ENCODE measurements around the gene CYP19A1.

CYP19A1 gene

DNA sequence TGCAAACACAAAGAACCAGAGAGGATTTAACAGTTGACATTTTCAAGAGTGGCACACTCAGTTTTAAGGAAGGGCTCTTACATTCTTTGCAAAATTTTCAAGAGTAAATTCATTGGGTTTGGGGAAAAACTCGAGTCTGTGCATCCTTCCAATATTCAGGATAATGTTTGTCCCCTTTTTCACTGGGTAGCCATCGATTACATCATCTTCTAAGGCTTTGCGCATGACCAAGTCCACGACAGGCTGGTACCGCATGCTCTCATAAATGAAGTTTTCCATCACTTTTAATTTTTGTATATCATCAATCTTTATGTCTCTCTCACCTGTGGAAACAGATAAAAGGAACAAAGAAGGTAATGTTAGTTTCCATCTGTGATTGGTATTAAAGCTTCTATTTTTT lies 126.2 kb downstream of the CYP19A1 start:
- Histone ChIP-seq H3K9me2 (ENCODE audit: low read depth, low read length) (no peaks in the 10 kb centered on the region), H3K9ac (ENCODE audit: low read length) (no peak overlapping the region), H3K4me1 (ENCODE audit: insufficient read depth, low read length, severe bottlenecking) (no peaks in the 10 kb centered on the region), H4K20me1 (ENCODE audit: insufficient read depth, low read length) (no peaks in the 10 kb centered on the region), H3K4me3 (ENCODE audit: low read depth, low read length, poor library complexity, severe bottlenecking) (no peak overlapping the region), H2AFZ (ENCODE audit: low read length) (no peak overlapping the region), H3K79me2 (ENCODE audit: insufficient read depth, low read length) (no peaks in the 10 kb centered on the region), H3K36me3 (ENCODE audit: insufficient read depth, low read length) (no peaks in the 10 kb centered on the region), H3K4me2 (ENCODE audit: low read length) (no peak overlapping the region), H3F3A (ENCODE audit: insufficient read depth, low read length) (no peaks in the 10 kb centered on the region), H3K27me3 (ENCODE audit: insufficient read depth, low read length) (no peaks in the 10 kb centered on the region), H3K9me3 (ENCODE audit: low read length) (no peaks in the 10 kb centered on the region), H3K27ac (ENCODE audit: low read depth, low read length, poor library complexity, severe bottlenecking) (no peak overlapping the region)
- TF ChIP-seq CTCF (IDR thresholded peaks at IDR 0.05; ENCODE audit: low read length) (no peak), EZH2 (IDR thresholded peaks at IDR 0.05; ENCODE audit: borderline replicate concordance, low read length) (no peak)

GRCh38 chr15:51205050-51205975 lies 133.1 kb downstream of the CYP19A1 start:
- H3K4me3 ChIP-seq (ENCODE audit: low read depth, low read length, poor library complexity, severe bottlenecking): no peak overlapping the region
- no peaks in the 10 kb centered on the region for H3K4me1 ChIP-seq (ENCODE audit: insufficient read depth, low read length, severe bottlenecking)
- H3K9me2 ChIP-seq (ENCODE audit: low read depth, low read length): no peaks in the 10 kb centered on the region
- H3K27me3 ChIP-seq (ENCODE audit: insufficient read depth, low read length): no peaks in the 10 kb centered on the region
- no peaks in the 10 kb centered on the region for H4K20me1 ChIP-seq (ENCODE audit: insufficient read depth, low read length)
- TF ChIP-seq CTCF (IDR thresholded peaks at IDR 0.05; ENCODE audit: low read length): no peak
- TF ChIP-seq EZH2 (IDR thresholded peaks at IDR 0.05; ENCODE audit: borderline replicate concordance, low read length): no peak
- no peaks in the 10 kb centered on the region for H3F3A ChIP-seq (ENCODE audit: insufficient read depth, low read length)
- no peak overlapping the region for H3K9ac ChIP-seq (ENCODE audit: low read length)
- H3K4me2 ChIP-seq (ENCODE audit: low read length): no peak overlapping the region
- H3K9me3 ChIP-seq (ENCODE audit: low read length): no peaks in the 10 kb centered on the region
- no peaks in the 10 kb centered on the region for H3K36me3 ChIP-seq (ENCODE audit: insufficient read depth, low read length)
- no peaks in the 10 kb centered on the region for H3K79me2 ChIP-seq (ENCODE audit: insufficient read depth, low read length)
- no peak overlapping the region for H3K27ac ChIP-seq (ENCODE audit: low read depth, low read length, poor library complexity, severe bottlenecking)
- no peak overlapping the region for H2AFZ ChIP-seq (ENCODE audit: low read length)

- H3K27me3 ChIP-seq (ENCODE audit: insufficient read depth, low read length): no peaks in the 10 kb centered on the region
- no peaks in the 10 kb centered on the region for H3K9me3 ChIP-seq (ENCODE audit: low read length)
- no peak overlapping the region for H2AFZ ChIP-seq (ENCODE audit: low read length)
- no peaks in the 10 kb centered on the region for H3F3A ChIP-seq (ENCODE audit: insufficient read depth, low read length)
- no peak overlapping the region for H3K9ac ChIP-seq (ENCODE audit: low read length)
- H3K36me3 ChIP-seq (ENCODE audit: insufficient read depth, low read length): no peaks in the 10 kb centered on the region
- H3K79me2 ChIP-seq (ENCODE audit: insufficient read depth, low read length): no peaks in the 10 kb centered on the region
- H3K4me3 ChIP-seq (ENCODE audit: low read depth, low read length, poor library complexity, severe bottlenecking): no peak overlapping the region
- H3K4me2 ChIP-seq (ENCODE audit: low read length): no peak overlapping the region
- H3K27ac ChIP-seq (ENCODE audit: low read depth, low read length, poor library complexity, severe bottlenecking): no peak overlapping the region
- no peaks in the 10 kb centered on the region for H3K4me1 ChIP-seq (ENCODE audit: insufficient read depth, low read length, severe bottlenecking)
- no peaks in the 10 kb centered on the region for H4K20me1 ChIP-seq (ENCODE audit: insufficient read depth, low read length)
- H3K9me2 ChIP-seq (ENCODE audit: low read depth, low read length): no peaks in the 10 kb centered on the region
- TF ChIP-seq CTCF (IDR thresholded peaks at IDR 0.05; ENCODE audit: low read length): no peak
- no peak for TF ChIP-seq EZH2 (IDR thresholded peaks at IDR 0.05; ENCODE audit: borderline replicate concordance, low read length)
These were observed 134.6 kb downstream of the CYP19A1 start for GRCh38 chr15:51203797-51204196.

All from OCI-LY1 (cell line).